Smooth muscle cell (in vitro differentiated cells): ENCODE measurements around the gene LMF1. TPM values are rescaled to one million over a fixed set of nuclear protein-coding genes. Genes with fewer than 3 reads are reported as not detected.

Experiments
- DNase-seq: peaks from one replicate; lab custom pipeline; 2025; ENCODE audit not compliant: unreplicated experiment; lab: John Stamatoyannopoulos, UW
- H2AFZ ChIP-seq: fragments of 200-600 bp; sonication (generic); 2 replicates; pipeline ENCODE4 v1.6.0; 2016; ENCODE audit warnings: antibody characterized with exemption, low read depth, mild to moderate bottlenecking
- H3F3A ChIP-seq: fragments of 200-600 bp; sonication (generic); 2 replicates; pipeline ENCODE4 v1.6.0; 2017; ENCODE audit warnings: antibody characterized with exemption, low read depth
- H3K27ac ChIP-seq: fragments of 200-600 bp; sonication (generic); 2 replicates; pipeline ENCODE4 v1.5.1; 2016; ENCODE audit warnings: low read depth, mild to moderate bottlenecking
- H3K27me3 ChIP-seq: fragments of 200-600 bp; sonication (generic); 2 replicates; pipeline ENCODE4 v1.6.1; 2016; ENCODE audit warnings: low read depth, mild to moderate bottlenecking
- H3K36me3 ChIP-seq: fragments of 200-600 bp; sonication (generic); 2 replicates; pipeline ENCODE4 v1.5.1; 2016; ENCODE audit warnings: low read depth
- H3K4me1 ChIP-seq: fragments of 200-600 bp; sonication (generic); 2 replicates; pipeline ENCODE4 v1.5.1; 2016; ENCODE audit warnings: low read depth
- H3K4me2 ChIP-seq: fragments of 200-600 bp; sonication (generic); 2 replicates; pipeline ENCODE4 v1.6.0; 2016; ENCODE audit warnings: mild to moderate bottlenecking
- H3K4me3 ChIP-seq: fragments of 200-600 bp; sonication (generic); 2 replicates; pipeline ENCODE4 v1.5.1; 2016; ENCODE audit warnings: mild to moderate bottlenecking
- H3K79me2 ChIP-seq: fragments of 200-600 bp; sonication (generic); 2 replicates; pipeline ENCODE4 v1.6.0; 2016; ENCODE audit warnings: low read depth, mild to moderate bottlenecking
- H3K9ac ChIP-seq: fragments of 200-600 bp; sonication (generic); 2 replicates; pipeline ENCODE4 v1.6.0; 2016; ENCODE audit warnings: low read depth
- H3K9me3 ChIP-seq: fragments of 200-600 bp; sonication (generic); replicated peaks from 2 replicates; pipeline ENCODE4 v1.5.1; 2016; ENCODE audit warnings: low read depth
- H4K20me1 ChIP-seq: fragments of 200-600 bp; sonication (generic); 2 replicates; pipeline ENCODE4 v1.6.0; 2016; ENCODE audit warnings: low read depth
- CTCF ChIP-seq: fragments of 200-600 bp; sonication (generic); IDR thresholded peaks from 2 replicates; pipeline ENCODE4 v1.5.1; 2017; ENCODE audit warnings: borderline replicate concordance, mild to moderate bottlenecking, antibody characterized with exemption; ENCODE audit not compliant: insufficient read depth, poor library complexity, severe bottlenecking
- WGBS: methylation state at CpG from one replicate; pipeline ENCODE4 v1.1.7; 2016; ENCODE audit warnings: low lambda C conversion rate; 5-methylcytosine and 5-hydroxymethylcytosine counted together
- polyA plus RNA-seq: library from polyadenylated mRNA; unstranded; fragments of >200 nt; fragmentation: Nextera tagmentation; extraction: Ambion mirVana; gene quantifications from 2 replicates; pipeline ENCODE4 v1.2.1, GENCODE V29; 2016
- total RNA-seq: library from RNA; depleted of rRNA; stranded (reverse); fragments of >200 nt; gene quantifications from 2 replicates; pipeline ENCODE4 v1.2.3, GENCODE V29; 2014

Gene LMF1
- total and polyA plus RNA-seq, 2 experiments from 2014 or later = 25.3 to 29.8 TPM

DNA sequence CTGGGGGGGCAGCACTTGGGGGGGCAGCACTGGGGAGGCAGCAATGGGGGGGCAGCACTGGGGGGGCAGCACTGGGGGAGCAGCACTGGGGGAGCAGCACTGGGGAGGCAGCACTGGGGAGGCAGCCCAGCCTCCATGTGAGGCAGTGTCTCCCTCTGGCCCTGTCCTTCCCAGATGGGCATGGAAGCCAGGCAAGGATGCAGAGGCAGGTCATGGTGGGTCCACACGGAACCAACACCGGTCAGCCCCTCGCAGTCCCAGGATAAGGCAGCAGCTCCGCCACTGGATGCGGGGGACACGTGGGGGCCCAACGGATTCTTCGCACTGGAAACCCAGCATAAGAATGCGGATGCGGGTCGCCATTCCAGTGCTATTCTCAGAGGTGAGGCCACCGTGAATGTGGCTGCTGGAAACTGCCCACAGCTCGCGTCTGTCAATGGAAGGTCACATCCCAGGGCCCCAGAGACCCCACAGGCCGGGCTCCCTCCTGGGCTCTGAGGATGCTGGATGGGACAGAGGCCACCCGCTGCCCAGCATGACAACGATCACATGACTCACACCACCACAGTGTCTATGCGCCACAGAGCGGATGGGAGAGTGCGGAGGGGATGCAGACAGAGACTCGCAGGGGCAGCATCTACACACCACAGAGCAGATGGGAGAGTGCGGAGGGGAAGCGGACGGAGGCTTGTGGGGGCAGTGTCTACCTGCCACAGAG lies 59.0 kb downstream of the LMF1 start:
- no peaks in the 10 kb centered on the region for H3K4me1 ChIP-seq
- H3K4me2 ChIP-seq = no peak overlapping the region
- no peak overlapping the region for H3K27ac ChIP-seq
- H3K9ac ChIP-seq = no peak overlapping the region
- no peak overlapping the region for H3K4me3 ChIP-seq
- no peak for DNase-seq
- no peaks in the 10 kb centered on the region for H3K36me3 ChIP-seq
- H4K20me1 ChIP-seq = peaks cover 5% of the 10 kb centered on the region
- no peak for TF ChIP-seq CTCF
- no peaks in the 10 kb centered on the region for H3F3A ChIP-seq
- no peaks in the 10 kb centered on the region for H3K79me2 ChIP-seq
- no peak overlapping the region for H2AFZ ChIP-seq
- no peaks in the 10 kb centered on the region for H3K27me3 ChIP-seq
- WGBS = 95% methylated on average over 24 of the region's 24 CpGs
- no peaks in the 10 kb centered on the region for H3K9me3 ChIP-seq

- DNase-seq = no peak
- H3K9me3 ChIP-seq = no peaks in the 10 kb centered on the region
These were observed 59.7 kb downstream of the LMF1 start for GRCh38 chr16:911101-911500.

GRCh38 chr16:910181-910580 lies 60.6 kb downstream of the LMF1 start:
- peaks cover 5% of the 10 kb centered on the region for H4K20me1 ChIP-seq
- no peak for TF ChIP-seq CTCF
- H3K4me3 ChIP-seq = no peak overlapping the region
- no peaks in the 10 kb centered on the region for H3K9me3 ChIP-seq
- 82% methylated on average over 20 of the region's 20 CpGs for WGBS
- H3K27me3 ChIP-seq = no peaks in the 10 kb centered on the region
- DNase-seq = no peak
- no peak overlapping the region for H2AFZ ChIP-seq
- no peak overlapping the region for H3K4me2 ChIP-seq
- H3K79me2 ChIP-seq = no peaks in the 10 kb centered on the region
- H3K9ac ChIP-seq = no peak overlapping the region
- H3K36me3 ChIP-seq = no peaks in the 10 kb centered on the region
- no peak overlapping the region for H3K27ac ChIP-seq
- no peaks in the 10 kb centered on the region for H3F3A ChIP-seq
- H3K4me1 ChIP-seq = no peaks in the 10 kb centered on the region

More at GRCh38 chr16:911101-911500, 59.7 kb downstream of the LMF1 start:
- H3K27ac ChIP-seq = no peak overlapping the region
- no peaks in the 10 kb centered on the region for H3K79me2 ChIP-seq
- H3K27me3 ChIP-seq = no peaks in the 10 kb centered on the region
- H3F3A ChIP-seq = no peaks in the 10 kb centered on the region
- no peak overlapping the region for H3K9ac ChIP-seq
- WGBS = 96% methylated on average over 15 of the region's 15 CpGs
- H3K4me1 ChIP-seq = no peaks in the 10 kb centered on the region
- TF ChIP-seq CTCF = no peak
- no peaks in the 10 kb centered on the region for H3K36me3 ChIP-seq
- no peak overlapping the region for H2AFZ ChIP-seq
- no peak overlapping the region for H3K4me2 ChIP-seq
- H3K4me3 ChIP-seq = no peak overlapping the region
- H4K20me1 ChIP-seq = peaks cover 5% of the 10 kb centered on the region
